ENCODE results near the gene DGCR2. TPM values are rescaled to one million over a fixed set of nuclear protein-coding genes. Genes with fewer than 3 reads are reported as not detected.

The DGCR2 gene
- total RNA-seq, 1 donor from 2014 or later = 20.6 TPM

- peaks cover 20% of the 10 kb centered on the region for H3K4me1 ChIP-seq
- H3K36me3 Mint-ChIP-seq = peaks cover 10% of the 10 kb centered on the region
- no peaks in the 10 kb centered on the region for H3K27me3 Mint-ChIP-seq (ENCODE audit: insufficient read depth, low read depth)
- H3K4me1 Mint-ChIP-seq = peaks cover 31% of the 10 kb centered on the region
- no peaks in the 10 kb centered on the region for H3K9me3 Mint-ChIP-seq
- H3K4me3 ChIP-seq = no peak overlapping the region
- peaks cover 97% of the 10 kb centered on the region for H4K20me1 ChIP-seq (ENCODE audit: low read depth)
- H3K36me3 ChIP-seq = no peaks in the 10 kb centered on the region
- H3K27ac ChIP-seq = no peak overlapping the region
- H3K4me2 ChIP-seq = no peak overlapping the region
- H3K79me2 ChIP-seq (ENCODE audit: low read depth) = peaks cover 100% of the 10 kb centered on the region
- no peaks in the 10 kb centered on the region for H3K27me3 ChIP-seq
- no peak overlapping the region for H3K27ac Mint-ChIP-seq
- peaks cover 6% of the 10 kb centered on the region for H3F3A ChIP-seq (ENCODE audit: low read depth)
- H2AFZ ChIP-seq (replicated peaks) = no peak overlapping the region
- no peak overlapping the region for H3K9ac ChIP-seq
- no peak overlapping the region for H3K4me3 Mint-ChIP-seq
- no peak for DNase-seq (ENCODE audit: low spot score)
- H3K9me3 ChIP-seq (ENCODE audit: low read depth) = no peaks in the 10 kb centered on the region
- TF ChIP-seq EZH2phosphoT487 (IDR thresholded peaks at IDR 0.05) (no peak), CTCF (IDR thresholded peaks at IDR 0.05) (no peak), EZH2 (IDR thresholded peaks at IDR 0.05) (no peak)
These were observed 10.6 kb downstream of the DGCR2 start for GRCh38 chr22:19111584-19111983.

- no peaks in the 10 kb centered on the region for H3K27me3 Mint-ChIP-seq (ENCODE audit: insufficient read depth, low read depth)
- no peak overlapping the region for H2AFZ ChIP-seq (replicated peaks)
- no peaks in the 10 kb centered on the region for H3K36me3 ChIP-seq
- peaks cover 6% of the 10 kb centered on the region for H3F3A ChIP-seq (ENCODE audit: low read depth)
- no peak overlapping the region for H3K4me2 ChIP-seq
- peaks cover 7% of the 10 kb centered on the region for H3K36me3 Mint-ChIP-seq
- H4K20me1 ChIP-seq (ENCODE audit: low read depth) = peaks cover 97% of the 10 kb centered on the region
- H3K9me3 ChIP-seq (ENCODE audit: low read depth) = no peaks in the 10 kb centered on the region
- H3K27ac Mint-ChIP-seq = no peak overlapping the region
- H3K27me3 ChIP-seq = no peaks in the 10 kb centered on the region
- H3K4me1 ChIP-seq = peaks cover 20% of the 10 kb centered on the region
- peaks cover 100% of the 10 kb centered on the region for H3K79me2 ChIP-seq (ENCODE audit: low read depth)
- TF ChIP-seq EZH2phosphoT487 (IDR thresholded peaks at IDR 0.05) (no peak), EZH2 (IDR thresholded peaks at IDR 0.05) (no peak)
- H3K4me3 Mint-ChIP-seq = no peak overlapping the region
- peaks cover 28% of the 10 kb centered on the region for H3K4me1 Mint-ChIP-seq
- no peaks in the 10 kb centered on the region for H3K9me3 Mint-ChIP-seq
- no peak overlapping the region for H3K27ac ChIP-seq
- no peak overlapping the region for H3K4me3 ChIP-seq
- no peak overlapping the region for H3K9ac ChIP-seq
- peak; percentile 25 for DNase-seq (ENCODE audit: low spot score)
These were observed 11.1 kb downstream of the DGCR2 start for GRCh38 chr22:19111140-19111539.

GRCh38 chr22:19110646-19111045 is 11.6 kb downstream of the DGCR2 start:
- peak overlapping the region; percentile 28 for H3K4me2 ChIP-seq
- no peak overlapping the region for H3K9ac ChIP-seq
- no peaks in the 10 kb centered on the region for H3K36me3 ChIP-seq
- no peak for DNase-seq (ENCODE audit: low spot score)
- Mint-ChIP-seq H3K4me1 (peaks cover 30% of the 10 kb centered on the region), H3K4me3 (no peak overlapping the region), H3K36me3 (peaks cover 6% of the 10 kb centered on the region), H3K27ac (no peak overlapping the region), H3K9me3 (no peaks in the 10 kb centered on the region), H3K27me3 (ENCODE audit: insufficient read depth, low read depth) (peaks cover 2% of the 10 kb centered on the region)
- peaks cover 6% of the 10 kb centered on the region for H3F3A ChIP-seq (ENCODE audit: low read depth)
- H3K79me2 ChIP-seq (ENCODE audit: low read depth) = peaks cover 100% of the 10 kb centered on the region
- H3K27ac ChIP-seq = no peak overlapping the region
- H3K27me3 ChIP-seq = no peaks in the 10 kb centered on the region
- peaks cover 20% of the 10 kb centered on the region for H3K4me1 ChIP-seq
- no peaks in the 10 kb centered on the region for H3K9me3 ChIP-seq (ENCODE audit: low read depth)
- no peak for TF ChIP-seq EZH2 (IDR thresholded peaks at IDR 0.05)
- TF ChIP-seq CTCF (IDR thresholded peaks at IDR 0.05) = no peak
- no peak for TF ChIP-seq EZH2phosphoT487 (IDR thresholded peaks at IDR 0.05)
- H4K20me1 ChIP-seq (ENCODE audit: low read depth) = peaks cover 97% of the 10 kb centered on the region
- H2AFZ ChIP-seq (replicated peaks) = no peak overlapping the region
- no peak overlapping the region for H3K4me3 ChIP-seq

- Histone ChIP-seq H3K27ac (no peak overlapping the region), H3K4me2 (peak overlapping the region; percentile 28), H3F3A (ENCODE audit: low read depth) (peaks cover 6% of the 10 kb centered on the region), H3K4me3 (no peak overlapping the region), H2AFZ (replicated peaks) (no peak overlapping the region), H3K9ac (no peak overlapping the region), H3K4me1 (peaks cover 20% of the 10 kb centered on the region), H3K9me3 (ENCODE audit: low read depth) (no peaks in the 10 kb centered on the region), H3K27me3 (no peaks in the 10 kb centered on the region), H3K79me2 (ENCODE audit: low read depth) (peaks cover 100% of the 10 kb centered on the region), H3K36me3 (no peaks in the 10 kb centered on the region), H4K20me1 (ENCODE audit: low read depth) (peaks cover 97% of the 10 kb centered on the region)
- H3K27ac Mint-ChIP-seq = no peak overlapping the region
- TF ChIP-seq EZH2 (IDR thresholded peaks at IDR 0.05) (no peak), CTCF (IDR thresholded peaks at IDR 0.05) (no peak), EZH2phosphoT487 (IDR thresholded peaks at IDR 0.05) (no peak)
- H3K9me3 Mint-ChIP-seq = no peaks in the 10 kb centered on the region
- peaks cover 34% of the 10 kb centered on the region for H3K4me1 Mint-ChIP-seq
- H3K36me3 Mint-ChIP-seq = peaks cover 6% of the 10 kb centered on the region
- H3K27me3 Mint-ChIP-seq (ENCODE audit: insufficient read depth, low read depth) = peaks cover 2% of the 10 kb centered on the region
- DNase-seq (ENCODE audit: low spot score) = peak; percentile 53
- no peak overlapping the region for H3K4me3 Mint-ChIP-seq
These were observed 12.2 kb downstream of the DGCR2 start for GRCh38 chr22:19110064-19110458.
